Activated naive CD8-positive, alpha-beta T cell treated with anti-CD3 and anti-CD28 coated beads, Interleukin-2, amount 10 ng/mL, durations not matched to agents 7 days and 5 days (primary cell): ENCODE results near the gene MARK2. TPM values are rescaled to one million over a fixed set of nuclear protein-coding genes. Genes with fewer than 3 reads are reported as not detected.

Source experiments
- ATAC-seq: fragments of 150-1000 bp; cut with Tn5 transposase; one replicate; pipeline ENCODE4 v1.10.0; 2021; ENCODE audit warnings: low read depth, moderate library complexity
- POLR2A ChIA-PET: fragments of 350-600 bp; sonication (Branson Sonifier 250); formaldehyde crosslinking; loops from one replicate; lab custom pipeline; 2021; ENCODE audit warnings: antibody characterized with exemption; lab: Charles Lee
- DNase-seq: peaks from one replicate; pipeline ENCODE4 v3.0.0; 2021
- H3K27ac Mint-ChIP-seq: one replicate; pipeline ENCODE4 v1.8.0; 2022; ENCODE audit warnings: mild to moderate bottlenecking, mixed read lengths
- H3K27me3 Mint-ChIP-seq: one replicate; pipeline ENCODE4 v1.8.0; 2022; ENCODE audit warnings: mild to moderate bottlenecking, moderate library complexity, mixed read lengths
- H3K36me3 Mint-ChIP-seq: one replicate; pipeline ENCODE4 v1.8.0; 2021; ENCODE audit warnings: mild to moderate bottlenecking, mixed read lengths
- H3K4me1 Mint-ChIP-seq: one replicate; pipeline ENCODE4 v1.8.0; 2021; ENCODE audit warnings: mixed read lengths
- H3K4me3 Mint-ChIP-seq: one replicate; pipeline ENCODE4 v1.8.0; 2022; ENCODE audit warnings: mild to moderate bottlenecking, moderate library complexity, mixed read lengths
- H3K9me3 Mint-ChIP-seq: one replicate; pipeline ENCODE4 v1.8.0; 2021; ENCODE audit warnings: mixed read lengths
- total RNA-seq, 2 experiments: library from RNA; stranded (reverse); gene quantifications; one replicate each; pipeline ENCODE4 v1.2.3, GENCODE V29; 2021

The MARK2 gene
- total RNA-seq, 2 experiments from 2014 or later: 60.6 to 62.3 TPM

DNA sequence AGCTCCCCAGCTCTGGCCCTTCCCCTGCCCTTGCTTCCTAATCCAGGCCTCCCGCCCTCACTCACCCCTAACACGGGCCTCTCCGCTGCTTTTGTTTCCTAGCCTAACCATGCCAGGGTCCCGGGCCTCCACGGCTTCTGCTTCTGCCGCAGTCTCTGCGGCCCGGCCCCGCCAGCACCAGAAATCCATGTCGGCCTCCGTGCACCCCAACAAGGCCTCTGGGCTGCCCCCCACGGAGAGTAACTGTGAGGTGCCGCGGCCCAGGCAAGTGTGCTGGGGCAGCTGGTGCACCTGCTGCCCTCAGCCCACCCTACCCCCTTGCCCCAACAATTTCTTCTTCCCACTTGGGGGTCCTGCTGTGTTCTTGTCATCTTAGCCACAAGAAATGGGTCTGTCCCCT lies 65.0 kb downstream of the MARK2 start:
- DNase-seq: no peak
- no peak overlapping the region for H3K27ac Mint-ChIP-seq
- no peaks in the 10 kb centered on the region for H3K27me3 Mint-ChIP-seq
- POLR2A ChIA-PET: no interaction called here
- H3K36me3 Mint-ChIP-seq: peaks cover 25% of the 10 kb centered on the region
- peaks cover 7% of the 10 kb centered on the region for H3K4me1 Mint-ChIP-seq
- H3K9me3 Mint-ChIP-seq: no peaks in the 10 kb centered on the region
- no peak for ATAC-seq
- no peak overlapping the region for H3K4me3 Mint-ChIP-seq

- H3K9me3 Mint-ChIP-seq: no peaks in the 10 kb centered on the region
- H3K36me3 Mint-ChIP-seq: peaks cover 21% of the 10 kb centered on the region
- no peak overlapping the region for H3K27ac Mint-ChIP-seq
- no peak overlapping the region for H3K4me3 Mint-ChIP-seq
- no peaks in the 10 kb centered on the region for H3K27me3 Mint-ChIP-seq
- DNase-seq (no peak), ATAC-seq (no peak)
- POLR2A ChIA-PET: no interaction called here
- H3K4me1 Mint-ChIP-seq: peaks cover 7% of the 10 kb centered on the region
These were observed 65.8 kb downstream of the MARK2 start for GRCh38 chr11:63904743-63905142.

DNA sequence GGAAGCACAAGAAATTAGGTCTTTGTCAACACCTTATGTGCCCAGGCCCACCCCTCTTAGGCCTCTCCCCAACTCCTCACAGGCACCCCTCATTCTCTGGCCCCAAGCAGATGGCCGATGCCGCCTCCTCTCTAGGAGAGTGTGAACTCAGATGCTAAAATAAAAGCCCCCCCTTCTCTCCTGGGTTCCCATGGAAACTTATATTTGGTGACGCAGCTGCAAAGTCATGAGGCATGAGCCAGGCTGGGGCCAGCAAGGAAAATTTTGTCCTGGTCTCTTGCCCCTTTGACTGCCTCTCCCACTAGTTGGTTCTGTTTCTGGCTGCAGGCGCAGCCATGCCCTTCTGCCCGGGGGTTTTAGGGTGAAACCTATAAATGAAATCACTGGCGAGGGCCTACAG lies 66.3 kb downstream of the MARK2 start:
- Mint-ChIP-seq H3K4me3 (no peak overlapping the region), H3K36me3 (peaks cover 20% of the 10 kb centered on the region), H3K27me3 (no peaks in the 10 kb centered on the region), H3K9me3 (no peaks in the 10 kb centered on the region), H3K27ac (no peak overlapping the region), H3K4me1 (peaks cover 7% of the 10 kb centered on the region)
- no peak for DNase-seq
- POLR2A ChIA-PET: no interaction called here
- no peak for ATAC-seq

GRCh38 chr11:63906087-63906486 lies 67.2 kb downstream of the MARK2 start:
- POLR2A ChIA-PET: no interaction called here
- H3K27ac Mint-ChIP-seq: no peak overlapping the region

DNA sequence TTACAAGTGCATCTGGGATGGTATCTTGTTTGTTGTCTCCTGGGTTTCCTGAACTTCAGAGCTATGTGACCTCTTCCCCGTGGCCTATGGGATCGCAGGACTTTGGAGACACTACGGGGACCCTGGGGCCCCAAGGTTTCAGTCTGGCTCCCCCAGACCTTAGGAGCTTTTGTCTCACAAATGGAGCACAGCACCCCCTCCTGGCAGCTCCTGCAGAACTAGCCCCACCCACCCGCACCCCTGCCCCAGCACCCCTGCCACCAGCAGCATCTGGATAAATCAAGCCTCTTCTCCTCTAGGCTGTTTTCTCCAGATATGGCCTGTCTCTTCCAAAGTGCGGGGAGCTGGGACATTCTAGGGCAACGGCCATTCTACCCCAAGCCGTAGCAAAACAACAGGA lies 67.7 kb downstream of the MARK2 start:
- DNase-seq: no peak
- H3K36me3 Mint-ChIP-seq: peaks cover 11% of the 10 kb centered on the region
- POLR2A ChIA-PET: interaction anchor here (0.9 to 1.3 kb wide), 2 partner anchors 17 to 71 kb away, joined by 3 read pairs; no protein-coding TSS in a partner anchor
- no peak overlapping the region for H3K4me3 Mint-ChIP-seq
- H3K4me1 Mint-ChIP-seq: peaks cover 3% of the 10 kb centered on the region
- H3K27ac Mint-ChIP-seq: peak overlapping the region; percentile 56
- ATAC-seq: peak; percentile 26
- H3K9me3 Mint-ChIP-seq: no peaks in the 10 kb centered on the region
- H3K27me3 Mint-ChIP-seq: no peaks in the 10 kb centered on the region

More at GRCh38 chr11:63906087-63906486, 67.2 kb downstream of the MARK2 start:
- no peaks in the 10 kb centered on the region for H3K9me3 Mint-ChIP-seq
- peaks cover 6% of the 10 kb centered on the region for H3K4me1 Mint-ChIP-seq
- DNase-seq (no peak), ATAC-seq (no peak)
- no peak overlapping the region for H3K4me3 Mint-ChIP-seq
- H3K27me3 Mint-ChIP-seq: no peaks in the 10 kb centered on the region
- H3K36me3 Mint-ChIP-seq: peaks cover 15% of the 10 kb centered on the region

DNA sequence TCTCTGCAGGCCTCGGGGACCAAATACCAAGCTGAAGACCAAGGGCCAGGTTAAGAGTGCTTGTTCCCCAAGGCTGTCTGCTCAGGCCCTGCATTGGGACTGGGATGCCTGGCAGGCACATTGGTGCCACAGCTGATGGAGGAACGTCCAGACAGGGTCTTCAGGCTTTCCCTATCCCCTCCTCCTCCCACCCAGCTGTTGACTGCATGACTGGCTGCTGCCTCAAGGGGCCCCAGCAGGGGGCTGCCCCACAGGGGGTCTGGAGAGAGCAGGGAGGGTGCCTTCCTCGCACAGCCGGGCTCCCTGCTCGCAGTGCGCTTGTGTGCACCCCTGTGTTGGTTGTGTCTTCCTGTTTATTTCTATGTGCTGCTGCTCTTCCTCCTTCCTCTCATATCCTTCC lies 68.2 kb downstream of the MARK2 start:
- peaks cover 2% of the 10 kb centered on the region for H3K4me1 Mint-ChIP-seq
- ATAC-seq (no peak), DNase-seq (no peak)
- H3K27ac Mint-ChIP-seq: peak overlapping the region; percentile 54
- H3K9me3 Mint-ChIP-seq: no peaks in the 10 kb centered on the region
- no peak overlapping the region for H3K4me3 Mint-ChIP-seq
- H3K27me3 Mint-ChIP-seq: no peaks in the 10 kb centered on the region
- POLR2A ChIA-PET: interaction anchor here (0.9 to 1.3 kb wide), 2 partner anchors 17 to 71 kb away, joined by 3 read pairs; no protein-coding TSS in a partner anchor
- H3K36me3 Mint-ChIP-seq: peaks cover 10% of the 10 kb centered on the region

DNA sequence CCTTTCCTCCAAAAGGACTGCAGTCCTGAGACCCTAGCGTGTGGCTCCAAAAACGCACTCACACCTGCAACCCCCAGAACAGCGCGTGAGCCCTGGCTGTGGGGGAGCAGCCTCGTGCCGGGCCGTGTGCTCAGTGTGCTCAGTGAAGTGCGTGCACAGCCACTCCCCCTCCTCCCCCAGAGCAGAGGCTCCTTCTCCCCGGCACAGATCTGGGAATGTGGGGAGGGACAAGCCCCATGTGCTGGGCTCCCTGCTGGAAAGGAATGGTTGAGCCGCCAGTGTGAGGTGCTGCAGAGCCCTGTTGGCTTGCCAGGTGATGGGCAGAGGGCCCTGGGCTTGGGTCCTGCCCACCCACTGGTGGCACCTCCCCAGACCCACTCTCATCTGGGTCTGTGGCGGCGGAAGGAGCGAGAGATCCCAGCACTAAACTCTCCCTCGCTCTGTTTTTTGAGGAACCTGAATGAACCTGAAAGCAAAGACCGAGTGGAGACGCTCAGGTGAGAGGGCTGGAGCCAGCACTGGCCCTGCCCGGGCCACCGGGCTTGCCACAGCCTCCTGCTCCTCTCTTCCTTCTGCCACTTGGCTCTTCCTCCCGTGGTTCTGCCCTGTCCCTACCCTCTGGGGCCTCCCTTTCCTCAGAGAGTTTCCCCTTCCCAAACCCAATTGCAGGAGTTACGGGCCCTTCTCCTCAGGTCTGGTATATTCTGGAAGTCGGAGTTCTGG lies 69.1 kb downstream of the MARK2 start:
- Mint-ChIP-seq H3K4me3 (no peak overlapping the region), H3K27me3 (no peaks in the 10 kb centered on the region), H3K4me1 (peaks cover 2% of the 10 kb centered on the region), H3K9me3 (no peaks in the 10 kb centered on the region), H3K36me3 (peaks cover 10% of the 10 kb centered on the region), H3K27ac (no peak overlapping the region)
- ATAC-seq (no peak), DNase-seq (no peak)
- POLR2A ChIA-PET: interaction anchor here (0.5 to 1.3 kb wide), 2 partner anchors 72 to 403 kb away, joined by 3 to 4 read pairs; no protein-coding TSS in a partner anchor

- Mint-ChIP-seq H3K4me1 (peaks cover 2% of the 10 kb centered on the region), H3K27ac (no peak overlapping the region), H3K36me3 (peaks cover 6% of the 10 kb centered on the region), H3K9me3 (no peaks in the 10 kb centered on the region), H3K4me3 (no peak overlapping the region), H3K27me3 (no peaks in the 10 kb centered on the region)
- POLR2A ChIA-PET: no interaction called here
- DNase-seq: no peak
- no peak for ATAC-seq
These were observed 69.9 kb downstream of the MARK2 start for GRCh38 chr11:63908631-63909401.

- peak overlapping the region; percentile 48 for H3K27ac Mint-ChIP-seq
- POLR2A ChIA-PET: no interaction called here
- peaks cover 2% of the 10 kb centered on the region for H3K4me1 Mint-ChIP-seq
- no peaks in the 10 kb centered on the region for H3K9me3 Mint-ChIP-seq
- DNase-seq: no peak
- ATAC-seq: no peak
- no peaks in the 10 kb centered on the region for H3K27me3 Mint-ChIP-seq
- H3K4me3 Mint-ChIP-seq: no peak overlapping the region
- H3K36me3 Mint-ChIP-seq: peaks cover 2% of the 10 kb centered on the region
These were observed 70.9 kb downstream of the MARK2 start for GRCh38 chr11:63909591-63910506.

- Mint-ChIP-seq H3K36me3 (peaks cover 2% of the 10 kb centered on the region), H3K4me3 (no peak overlapping the region), H3K27ac (no peak overlapping the region), H3K9me3 (no peaks in the 10 kb centered on the region), H3K4me1 (peaks cover 2% of the 10 kb centered on the region), H3K27me3 (no peaks in the 10 kb centered on the region)
- ATAC-seq (no peak), DNase-seq (no peak)
- POLR2A ChIA-PET: no interaction called here
These were observed 71.8 kb downstream of the MARK2 start for GRCh38 chr11:63910675-63911074.

- H3K4me3 Mint-ChIP-seq: no peak overlapping the region
- peaks cover 2% of the 10 kb centered on the region for H3K36me3 Mint-ChIP-seq
- H3K27me3 Mint-ChIP-seq: peaks cover 2% of the 10 kb centered on the region
- no peaks in the 10 kb centered on the region for H3K9me3 Mint-ChIP-seq
- no peak for DNase-seq
- ATAC-seq: no peak
- H3K4me1 Mint-ChIP-seq: peaks cover 2% of the 10 kb centered on the region
- POLR2A ChIA-PET: no interaction called here
- no peak overlapping the region for H3K27ac Mint-ChIP-seq
These were observed 72.5 kb downstream of the MARK2 start for GRCh38 chr11:63911440-63911839.

DNA sequence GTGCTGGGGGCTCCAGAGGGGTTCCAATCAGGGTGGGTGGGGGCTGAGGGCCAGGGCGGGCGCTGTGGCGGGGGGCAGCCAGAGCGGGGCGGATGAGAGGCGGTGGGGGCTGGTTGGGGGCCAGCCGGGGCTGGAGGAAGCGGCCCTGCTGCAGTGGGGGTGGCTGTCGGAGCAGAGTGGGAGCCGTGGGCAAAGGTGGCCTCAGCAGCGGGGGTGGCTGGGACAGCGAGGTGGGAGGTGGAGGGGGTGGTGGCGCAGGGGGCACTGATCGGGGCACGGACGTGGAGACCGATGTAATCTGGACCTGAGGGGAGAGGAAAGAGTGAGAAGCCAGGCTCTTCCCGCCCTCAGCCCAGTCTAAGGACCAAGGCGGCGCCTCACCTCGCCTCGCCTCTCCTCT lies 73.0 kb downstream of the MARK2 start:
- H3K27ac Mint-ChIP-seq: no peak overlapping the region
- no peaks in the 10 kb centered on the region for H3K9me3 Mint-ChIP-seq
- no peak for DNase-seq
- H3K4me3 Mint-ChIP-seq: no peak overlapping the region
- peaks cover 2% of the 10 kb centered on the region for H3K27me3 Mint-ChIP-seq
- POLR2A ChIA-PET: no interaction called here
- ATAC-seq: no peak
- peaks cover 2% of the 10 kb centered on the region for H3K36me3 Mint-ChIP-seq
- H3K4me1 Mint-ChIP-seq: peaks cover 1% of the 10 kb centered on the region

DNA sequence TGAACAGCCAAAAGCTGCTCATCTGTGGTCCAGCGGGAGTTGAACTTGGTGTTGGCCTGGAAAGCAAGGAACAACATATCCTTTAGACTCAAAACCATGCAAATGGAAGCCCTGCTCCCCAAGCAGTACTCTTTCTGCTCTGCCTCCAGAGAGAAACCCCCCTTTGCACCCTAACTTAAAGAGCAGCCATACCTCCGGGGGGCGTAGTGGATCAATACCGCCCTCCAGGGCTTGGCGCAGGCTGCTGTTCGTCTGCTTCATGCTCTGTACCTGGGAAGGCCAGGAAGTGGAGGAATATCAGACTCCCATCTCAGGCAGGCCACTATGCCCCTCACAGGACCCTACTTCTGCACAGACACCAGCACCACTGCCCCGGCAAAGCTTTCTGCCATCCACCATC lies 73.8 kb downstream of the MARK2 start:
- POLR2A ChIA-PET: interaction anchor here (0.5 kb wide), 1 partner anchor 60 kb away, joined by 3 read pairs; no protein-coding TSS in a partner anchor
- Mint-ChIP-seq H3K27ac (no peak overlapping the region), H3K27me3 (peaks cover 4% of the 10 kb centered on the region), H3K4me3 (no peak overlapping the region), H3K9me3 (no peaks in the 10 kb centered on the region), H3K4me1 (peaks cover 4% of the 10 kb centered on the region), H3K36me3 (peaks cover 2% of the 10 kb centered on the region)
- ATAC-seq: no peak
- no peak for DNase-seq
